Measurements from ENCODE around the gene TMEM18. TPM values are rescaled to one million over a fixed set of nuclear protein-coding genes. Genes with fewer than 3 reads are reported as not detected.

Gene TMEM18
- total and polyA plus RNA-seq, 2 donors: 25.0 to 25.6 TPM

DNA sequence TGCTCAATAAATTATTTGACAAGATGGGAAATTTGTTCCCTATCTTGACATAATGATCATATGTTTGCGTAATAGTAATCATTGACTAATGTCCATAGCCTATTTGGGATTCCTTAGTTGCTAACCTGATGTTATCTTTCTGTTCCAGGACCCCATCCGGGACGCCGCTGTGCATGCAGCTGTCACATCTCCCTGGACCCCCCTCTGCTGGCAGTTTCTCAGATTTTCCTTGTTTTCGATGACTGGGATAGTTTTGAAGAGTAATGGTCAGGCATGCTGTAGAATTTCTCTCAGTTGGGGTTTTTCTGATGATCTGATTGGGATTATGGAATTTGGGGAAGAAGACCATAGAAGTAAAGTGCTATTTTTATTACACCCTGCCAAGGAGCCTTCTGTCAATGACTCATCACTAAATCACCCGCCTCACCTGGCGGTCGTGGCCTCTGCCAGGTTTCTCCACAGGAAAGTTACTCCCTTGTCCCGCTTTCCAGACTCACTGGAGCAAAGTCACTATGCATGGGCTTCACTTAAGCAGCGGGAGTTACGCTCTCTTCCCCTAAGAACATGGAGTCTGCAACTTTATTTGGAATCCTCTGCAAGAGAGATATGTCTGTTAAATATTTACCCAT, 19.9 kb upstream of the TMEM18 start:
- Histone ChIP-seq H3K9me3 (ENCODE audit: control insufficient read depth in 2 of 2, insufficient read depth in 1 of 2, low read length in 1 of 2) (no peaks in the 10 kb centered on the region), H3K36me3 (ENCODE audit: control insufficient read depth in 2 of 2, insufficient read depth in 2 of 2, low read length in 1 of 2) (no peaks in the 10 kb centered on the region), H3K4me3 (ENCODE audit: low read length in 2 of 2) (no peak overlapping the region), H3K4me1 (ENCODE audit: control insufficient read depth in 2 of 2, insufficient read depth in 2 of 2, low read length in 2 of 2) (no peaks in the 10 kb centered on the region), H3K27me3 (ENCODE audit: control insufficient read depth in 2 of 2, insufficient read depth in 1 of 2, low read length in 1 of 2) (no peaks in the 10 kb centered on the region), H3K27ac (ENCODE audit: low read depth in 1 of 2, low read length in 1 of 2) (no peak overlapping the region)
- no peak for DNase-seq (ENCODE audit: low read depth in 6 of 9, low spot score in 9 of 9)
- WGBS: 92% methylated on average over 11 of the region's 11 CpGs

DNA sequence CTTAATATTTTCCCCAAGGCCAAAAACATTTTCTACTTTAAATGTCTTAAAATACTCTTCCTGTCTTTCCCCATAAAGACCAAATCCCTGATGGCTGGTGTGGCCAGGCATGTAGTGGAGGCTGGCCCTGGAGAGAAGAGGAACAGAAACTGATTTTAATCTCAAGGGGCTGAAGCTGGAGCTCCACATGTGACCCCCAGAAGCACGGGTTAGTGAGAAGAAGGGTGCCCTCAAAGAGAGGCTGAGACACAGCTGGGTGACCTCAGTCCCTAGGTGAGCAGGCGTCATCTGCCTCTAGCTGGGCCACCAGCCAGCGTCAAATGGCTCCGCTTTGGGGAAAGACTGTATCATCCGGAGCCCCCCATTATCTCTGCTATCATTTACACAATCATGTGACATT, 19.3 kb upstream of the TMEM18 start:
- no peak for DNase-seq (ENCODE audit: low read depth in 6 of 9, low spot score in 9 of 9)
- H3K9me3 ChIP-seq (ENCODE audit: control insufficient read depth in 2 of 2, insufficient read depth in 1 of 2, low read length in 1 of 2): no peaks in the 10 kb centered on the region
- H3K4me1 ChIP-seq (ENCODE audit: control insufficient read depth in 2 of 2, insufficient read depth in 2 of 2, low read length in 2 of 2): no peaks in the 10 kb centered on the region
- no peaks in the 10 kb centered on the region for H3K27me3 ChIP-seq (ENCODE audit: control insufficient read depth in 2 of 2, insufficient read depth in 1 of 2, low read length in 1 of 2)
- 59% methylated on average over 5 of the region's 5 CpGs for WGBS
- H3K36me3 ChIP-seq (ENCODE audit: control insufficient read depth in 2 of 2, insufficient read depth in 2 of 2, low read length in 1 of 2): no peaks in the 10 kb centered on the region
- no peak overlapping the region for H3K4me3 ChIP-seq (ENCODE audit: low read length in 2 of 2)
- no peak overlapping the region for H3K27ac ChIP-seq (ENCODE audit: low read depth in 1 of 2, low read length in 1 of 2)

DNA sequence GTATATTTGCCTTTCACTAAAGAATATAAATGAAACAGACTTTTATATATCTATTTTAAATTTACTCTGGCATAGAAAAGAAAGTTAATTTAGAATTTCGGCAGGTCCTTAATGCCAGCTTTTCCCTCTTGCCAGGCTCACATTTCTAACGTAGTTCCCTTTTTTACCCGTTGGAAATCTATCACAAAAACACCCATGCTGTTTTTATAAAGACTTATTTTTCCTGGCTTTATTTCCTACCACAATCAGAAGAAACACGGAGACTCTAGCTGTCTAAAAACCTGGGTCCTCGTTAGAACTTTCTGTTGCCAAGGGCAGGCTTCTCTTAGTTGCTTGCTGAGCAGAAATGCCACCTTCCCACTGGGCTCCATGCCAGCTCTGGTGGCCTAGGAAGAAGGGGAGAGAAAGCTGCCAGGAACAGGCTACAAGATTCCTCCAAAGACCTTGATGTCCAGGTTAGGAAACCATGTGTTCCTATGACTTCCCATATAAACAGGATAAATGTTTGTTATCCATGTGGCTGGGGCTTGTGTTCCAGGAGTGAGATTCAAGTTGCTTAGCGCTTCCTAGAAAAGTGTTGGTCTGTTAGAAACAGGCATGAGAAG, 17.8 kb upstream of the TMEM18 start:
- H3K36me3 ChIP-seq (ENCODE audit: control insufficient read depth in 2 of 2, insufficient read depth in 2 of 2, low read length in 1 of 2): no peaks in the 10 kb centered on the region
- peaks cover 0 to 4% of the 10 kb centered on the region in 2 donors for H3K27me3 ChIP-seq (ENCODE audit: control insufficient read depth in 2 of 2, insufficient read depth in 1 of 2, low read length in 1 of 2)
- no peaks in the 10 kb centered on the region for H3K4me1 ChIP-seq (ENCODE audit: control insufficient read depth in 2 of 2, insufficient read depth in 2 of 2, low read length in 2 of 2)
- no peak for DNase-seq (ENCODE audit: low read depth in 6 of 9, low spot score in 9 of 9)
- H3K27ac ChIP-seq (ENCODE audit: low read depth in 1 of 2, low read length in 1 of 2): no peak overlapping the region
- H3K4me3 ChIP-seq (ENCODE audit: low read length in 2 of 2): no peak overlapping the region
- 65% methylated on average over 6 of the region's 6 CpGs for whole genome bisulfite sequencing
- H3K9me3 ChIP-seq (ENCODE audit: control insufficient read depth in 2 of 2, insufficient read depth in 1 of 2, low read length in 1 of 2): no peaks in the 10 kb centered on the region

DNA sequence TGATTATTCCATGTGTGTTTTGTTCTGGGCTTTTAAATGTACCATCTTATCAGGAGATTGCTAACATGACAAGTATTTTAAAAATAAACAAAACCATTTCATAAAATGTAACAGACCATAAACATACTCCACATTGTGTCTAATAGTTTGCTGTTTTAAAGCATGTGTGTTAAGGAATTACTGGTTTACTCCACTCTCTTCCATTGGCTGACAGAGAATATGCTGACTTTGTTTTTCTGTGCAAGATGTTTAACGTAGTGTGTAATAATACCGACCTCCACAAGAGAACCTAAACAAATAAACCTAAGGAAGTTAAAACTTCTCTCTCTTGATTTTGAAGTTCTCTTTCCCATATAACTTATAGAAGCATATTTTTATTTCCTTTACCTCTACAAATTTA, 17.0 kb upstream of the TMEM18 start:
- no peak overlapping the region for H3K4me3 ChIP-seq (ENCODE audit: low read length in 2 of 2)
- H3K9me3 ChIP-seq (ENCODE audit: control insufficient read depth in 2 of 2, insufficient read depth in 1 of 2, low read length in 1 of 2): no peaks in the 10 kb centered on the region
- DNase-seq (ENCODE audit: low read depth in 6 of 9, low spot score in 9 of 9): no peak
- no peak overlapping the region for H3K27ac ChIP-seq (ENCODE audit: low read depth in 1 of 2, low read length in 1 of 2)
- WGBS: 88% methylated on average over 2 of the region's 2 CpGs
- peaks cover 0 to 7% of the 10 kb centered on the region in 2 donors for H3K27me3 ChIP-seq (ENCODE audit: control insufficient read depth in 2 of 2, insufficient read depth in 1 of 2, low read length in 1 of 2)
- H3K36me3 ChIP-seq (ENCODE audit: control insufficient read depth in 2 of 2, insufficient read depth in 2 of 2, low read length in 1 of 2): no peaks in the 10 kb centered on the region
- H3K4me1 ChIP-seq (ENCODE audit: control insufficient read depth in 2 of 2, insufficient read depth in 2 of 2, low read length in 2 of 2): no peaks in the 10 kb centered on the region

DNA sequence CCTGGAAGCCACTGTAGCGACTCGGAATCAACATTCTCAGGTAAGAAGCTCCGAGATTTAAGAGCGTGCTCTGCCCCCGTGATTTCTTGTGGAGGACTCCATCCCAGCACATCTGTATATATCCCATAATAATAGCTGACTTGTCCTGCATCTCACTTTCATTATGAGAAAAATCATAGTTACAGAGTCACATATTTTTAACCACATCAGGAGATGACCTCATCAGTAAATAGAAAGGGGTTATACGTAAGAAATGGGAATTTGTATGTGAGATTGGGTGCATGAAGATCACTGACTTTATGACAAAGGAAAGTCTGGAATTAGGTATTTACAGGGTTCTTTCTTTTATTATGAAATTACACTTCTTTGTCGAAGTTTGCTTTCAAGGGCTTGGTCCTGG, 16.4 kb upstream of the TMEM18 start:
- H3K36me3 ChIP-seq (ENCODE audit: control insufficient read depth in 2 of 2, insufficient read depth in 2 of 2, low read length in 1 of 2): no peaks in the 10 kb centered on the region
- peaks cover 0 to 7% of the 10 kb centered on the region in 2 donors for H3K27me3 ChIP-seq (ENCODE audit: control insufficient read depth in 2 of 2, insufficient read depth in 1 of 2, low read length in 1 of 2)
- 95% methylated on average over 7 of the region's 7 CpGs for WGBS
- H3K4me1 ChIP-seq (ENCODE audit: control insufficient read depth in 2 of 2, insufficient read depth in 2 of 2, low read length in 2 of 2): no peaks in the 10 kb centered on the region
- DNase-seq (ENCODE audit: low read depth in 6 of 9, low spot score in 9 of 9): no peak
- H3K9me3 ChIP-seq (ENCODE audit: control insufficient read depth in 2 of 2, insufficient read depth in 1 of 2, low read length in 1 of 2): no peaks in the 10 kb centered on the region
- H3K27ac ChIP-seq (ENCODE audit: low read depth in 1 of 2, low read length in 1 of 2): no peak overlapping the region
- H3K4me3 ChIP-seq (ENCODE audit: low read length in 2 of 2): no peak overlapping the region

DNA sequence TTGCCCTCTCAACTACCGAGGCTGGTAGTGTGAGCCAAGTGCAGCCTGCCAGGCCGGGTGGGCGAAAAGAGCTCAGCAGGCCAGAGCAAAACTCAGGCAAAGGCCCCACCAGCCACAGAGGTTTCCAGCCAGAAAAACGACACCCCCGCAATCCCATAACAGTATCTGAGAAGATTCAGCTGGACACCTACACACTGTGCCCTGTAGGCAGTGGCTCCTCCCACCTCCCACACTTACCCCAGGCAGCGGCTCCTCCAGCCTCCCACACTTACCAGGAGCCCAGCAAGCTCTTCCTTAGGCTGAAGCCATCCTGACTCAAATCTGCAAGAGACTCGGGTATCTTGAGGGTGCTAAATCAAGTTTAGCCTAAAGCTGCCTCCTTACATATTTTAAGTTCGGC, 15.6 kb upstream of the TMEM18 start:
- DNase-seq (ENCODE audit: low read depth in 6 of 9, low spot score in 9 of 9): no peak
- no peaks in the 10 kb centered on the region for H3K4me1 ChIP-seq (ENCODE audit: control insufficient read depth in 2 of 2, insufficient read depth in 2 of 2, low read length in 2 of 2)
- H3K27ac ChIP-seq (ENCODE audit: low read depth in 1 of 2, low read length in 1 of 2): no peak overlapping the region
- H3K4me3 ChIP-seq (ENCODE audit: low read length in 2 of 2): no peak overlapping the region
- H3K36me3 ChIP-seq (ENCODE audit: control insufficient read depth in 2 of 2, insufficient read depth in 2 of 2, low read length in 1 of 2): no peaks in the 10 kb centered on the region
- H3K9me3 ChIP-seq (ENCODE audit: control insufficient read depth in 2 of 2, insufficient read depth in 1 of 2, low read length in 1 of 2): no peaks in the 10 kb centered on the region
- peaks cover 0 to 7% of the 10 kb centered on the region in 2 donors for H3K27me3 ChIP-seq (ENCODE audit: control insufficient read depth in 2 of 2, insufficient read depth in 1 of 2, low read length in 1 of 2)
- WGBS: 90% methylated on average over 8 of the region's 8 CpGs

DNA sequence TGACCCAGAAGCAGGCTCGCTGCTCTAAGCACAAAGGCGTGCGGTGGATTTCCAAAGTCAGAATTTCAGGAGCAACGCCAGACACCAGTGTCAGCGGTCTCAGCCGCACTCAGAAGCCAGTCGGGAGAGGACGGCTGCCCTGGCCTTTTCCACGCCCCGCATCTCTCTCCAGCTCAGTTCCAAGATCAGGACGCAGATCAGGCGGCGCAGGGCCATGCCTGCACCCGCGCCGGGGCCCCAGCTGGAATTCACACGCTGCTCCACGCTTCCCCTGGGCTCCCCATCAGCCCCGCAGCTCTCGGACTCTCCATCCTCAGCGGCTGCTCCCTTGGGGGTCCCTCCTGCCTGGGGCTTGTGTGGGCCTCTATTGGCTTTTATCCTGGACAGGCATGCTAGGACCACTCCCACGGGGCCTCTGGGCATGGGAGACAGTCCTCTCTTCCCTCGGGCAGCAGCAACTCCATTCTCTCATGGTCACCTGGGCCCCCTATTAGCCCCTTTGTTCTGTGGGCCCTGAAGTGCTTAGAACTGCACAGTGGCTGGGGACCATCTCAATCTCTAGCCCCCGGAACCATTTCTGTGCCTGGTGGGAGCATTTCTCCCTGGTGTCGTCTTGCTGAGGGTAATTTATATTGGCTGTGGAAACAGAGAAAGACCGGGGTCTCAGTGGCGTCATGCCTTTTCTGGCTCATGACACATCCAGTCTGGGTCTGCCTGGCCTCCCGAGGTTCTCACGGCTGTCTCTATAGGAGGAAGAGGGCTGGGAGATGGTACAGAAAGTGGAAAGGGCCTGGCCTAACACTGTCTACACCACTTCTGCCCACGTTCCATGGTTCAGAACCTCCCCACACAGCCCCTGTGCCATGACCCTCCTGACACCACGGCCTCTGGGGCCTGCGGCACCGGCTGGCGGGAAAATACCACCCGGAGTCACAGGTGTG, 14.9 kb upstream of the TMEM18 start:
- Histone ChIP-seq H3K27ac (ENCODE audit: low read depth in 1 of 2, low read length in 1 of 2) (no peak overlapping the region), H3K9me3 (ENCODE audit: control insufficient read depth in 2 of 2, insufficient read depth in 1 of 2, low read length in 1 of 2) (no peaks in the 10 kb centered on the region), H3K4me3 (ENCODE audit: low read length in 2 of 2) (no peak overlapping the region), H3K4me1 (ENCODE audit: control insufficient read depth in 2 of 2, insufficient read depth in 2 of 2, low read length in 2 of 2) (no peaks in the 10 kb centered on the region), H3K27me3 (ENCODE audit: control insufficient read depth in 2 of 2, insufficient read depth in 1 of 2, low read length in 1 of 2) (peaks cover 0 to 7% of the 10 kb centered on the region in 2 donors), H3K36me3 (ENCODE audit: control insufficient read depth in 2 of 2, insufficient read depth in 2 of 2, low read length in 1 of 2) (no peaks in the 10 kb centered on the region)
- no peak for DNase-seq (ENCODE audit: low read depth in 6 of 9, low spot score in 9 of 9)
- 95% methylated on average over 35 of the region's 35 CpGs for whole genome bisulfite sequencing

DNA sequence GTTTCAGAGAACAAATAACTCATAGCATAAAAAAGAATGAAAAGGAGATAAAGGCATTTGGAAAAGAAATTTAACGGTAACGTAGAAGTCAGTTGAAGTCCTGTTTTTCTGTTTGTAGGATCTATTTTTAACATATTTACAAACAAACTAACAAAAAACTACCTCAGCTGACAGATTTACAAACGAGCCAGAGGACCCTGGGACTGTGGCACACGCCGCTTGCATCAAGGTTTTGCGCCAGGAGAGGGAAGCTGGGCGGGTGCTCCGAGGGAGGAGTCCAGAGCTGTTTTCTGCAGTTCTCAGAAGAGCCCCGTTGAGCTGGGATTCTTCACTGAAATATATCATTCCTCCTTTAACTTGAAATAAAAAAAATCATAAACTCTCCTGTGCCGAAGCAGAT, 13.6 kb upstream of the TMEM18 start:
- Histone ChIP-seq H3K9me3 (ENCODE audit: control insufficient read depth in 2 of 2, insufficient read depth in 1 of 2, low read length in 1 of 2) (peaks cover 0 to 5% of the 10 kb centered on the region in 2 donors), H3K27me3 (ENCODE audit: control insufficient read depth in 2 of 2, insufficient read depth in 1 of 2, low read length in 1 of 2) (peaks cover 0 to 7% of the 10 kb centered on the region in 2 donors), H3K36me3 (ENCODE audit: control insufficient read depth in 2 of 2, insufficient read depth in 2 of 2, low read length in 1 of 2) (no peaks in the 10 kb centered on the region), H3K27ac (ENCODE audit: low read depth in 1 of 2, low read length in 1 of 2) (no peak overlapping the region), H3K4me1 (ENCODE audit: control insufficient read depth in 2 of 2, insufficient read depth in 2 of 2, low read length in 2 of 2) (no peaks in the 10 kb centered on the region), H3K4me3 (ENCODE audit: low read length in 2 of 2) (no peak overlapping the region)
- 87% methylated on average over 10 of the region's 10 CpGs for WGBS
- DNase-seq (ENCODE audit: low read depth in 6 of 9, low spot score in 9 of 9): no peak
